Measurements from ENCODE around the gene PEDS1. TPM values are rescaled to one million over a fixed set of nuclear protein-coding genes. Genes with fewer than 3 reads are reported as not detected.

PEDS1 gene
- total RNA-seq, 1 experiment from 2014 or later: 53.8 TPM

GRCh38 chr20:50111120-50111828, 42.2 kb downstream of the PEDS1 start:
- Histone ChIP-seq H3K36me3 (ENCODE audit: low read depth, low read length) (peaks cover 19% of the 10 kb centered on the region), H4K20me1 (ENCODE audit: low read length) (peaks cover 48% of the 10 kb centered on the region), H3F3A (ENCODE audit: low read length, unreplicated experiment) (peaks cover 12% of the 10 kb centered on the region), H3K79me2 (ENCODE audit: low read length) (peaks cover 88% of the 10 kb centered on the region), H3K9me2 (replicated peaks; ENCODE audit: low read length) (no peaks in the 10 kb centered on the region), H3K4me1 (ENCODE audit: insufficient read depth, low read length) (peaks cover 54% of the 10 kb centered on the region), H2AFZ (ENCODE audit: low read length) (no peak overlapping the region), H3K9me3 (ENCODE audit: low read length) (no peaks in the 10 kb centered on the region), H3K27ac (ENCODE audit: low read length) (peak overlapping the region; percentile 67), H3K4me2 (ENCODE audit: low read length) (peak overlapping the region; percentile 84), H3K4me3 (ENCODE audit: low read length) (peak overlapping the region; percentile 90), H3K9ac (ENCODE audit: low read length) (peak overlapping the region; percentile 91), H3K27me3 (ENCODE audit: low read length) (no peaks in the 10 kb centered on the region)
- CTCF ChIA-PET: no interaction called here
- intact Hi-C loops (cut with micrococcal nuclease): loop anchor here (10.0 kb wide), 1 partner anchor 624 kb away; the partner anchor contains the start of gene PARD6B
- BruUV-seq (replicated peaks): no TSS peak
- DNase-seq (peak; percentile 84), ATAC-seq (peak; percentile 43)
- TF ChIP-seq, protein P1, sequence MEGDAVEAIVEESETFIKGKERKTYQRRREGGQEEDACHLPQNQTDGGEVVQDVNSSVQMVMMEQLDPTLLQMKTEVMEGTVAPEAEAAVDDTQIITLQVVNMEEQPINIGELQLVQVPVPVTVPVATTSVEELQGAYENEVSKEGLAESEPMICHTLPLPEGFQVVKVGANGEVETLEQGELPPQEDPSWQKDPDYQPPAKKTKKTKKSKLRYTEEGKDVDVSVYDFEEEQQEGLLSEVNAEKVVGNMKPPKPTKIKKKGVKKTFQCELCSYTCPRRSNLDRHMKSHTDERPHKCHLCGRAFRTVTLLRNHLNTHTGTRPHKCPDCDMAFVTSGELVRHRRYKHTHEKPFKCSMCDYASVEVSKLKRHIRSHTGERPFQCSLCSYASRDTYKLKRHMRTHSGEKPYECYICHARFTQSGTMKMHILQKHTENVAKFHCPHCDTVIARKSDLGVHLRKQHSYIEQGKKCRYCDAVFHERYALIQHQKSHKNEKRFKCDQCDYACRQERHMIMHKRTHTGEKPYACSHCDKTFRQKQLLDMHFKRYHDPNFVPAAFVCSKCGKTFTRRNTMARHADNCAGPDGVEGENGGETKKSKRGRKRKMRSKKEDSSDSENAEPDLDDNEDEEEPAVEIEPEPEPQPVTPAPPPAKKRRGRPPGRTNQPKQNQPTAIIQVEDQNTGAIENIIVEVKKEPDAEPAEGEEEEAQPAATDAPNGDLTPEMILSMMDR (conservative IDR thresholded peaks at IDR 0.05; ENCODE audit: low read depth, low read length): no peak
- POLR2A ChIA-PET (ENCODE audit: unreplicated experiment): interaction anchor here (0.7 kb wide), 1 partner anchor 651 kb away, joined by 5 read pairs; no protein-coding TSS in a partner anchor

- Histone ChIP-seq H3K4me2 (ENCODE audit: low read length) (peak overlapping the region; percentile 84), H3K79me2 (ENCODE audit: low read length) (peaks cover 95% of the 10 kb centered on the region), H3K36me3 (ENCODE audit: low read depth, low read length) (peaks cover 19% of the 10 kb centered on the region), H3K27me3 (ENCODE audit: low read length) (no peaks in the 10 kb centered on the region), H3K4me1 (ENCODE audit: insufficient read depth, low read length) (peaks cover 49% of the 10 kb centered on the region), H3K27ac (ENCODE audit: low read length) (peak overlapping the region; percentile 67), H3K9me3 (ENCODE audit: low read length) (no peaks in the 10 kb centered on the region), H3F3A (ENCODE audit: low read length, unreplicated experiment) (peaks cover 12% of the 10 kb centered on the region), H2AFZ (ENCODE audit: low read length) (no peak overlapping the region), H3K9ac (ENCODE audit: low read length) (peak overlapping the region; percentile 91), H4K20me1 (ENCODE audit: low read length) (peaks cover 53% of the 10 kb centered on the region), H3K9me2 (replicated peaks; ENCODE audit: low read length) (no peaks in the 10 kb centered on the region), H3K4me3 (ENCODE audit: low read length) (peak overlapping the region; percentile 90)
- TF ChIP-seq, protein P1 (conservative IDR thresholded peaks at IDR 0.05; ENCODE audit: low read depth, low read length): no peak
- no peak for TF ChIP-seq EZH2 (IDR thresholded peaks at IDR 0.05; ENCODE audit: low read length, unreplicated experiment)
- ATAC-seq (peak; percentile 47), DNase-seq (peak; percentile 91)
- intact Hi-C loops (cut with micrococcal nuclease): loop anchor here (10.0 kb wide), 1 partner anchor 624 kb away; the partner anchor contains the start of gene PARD6B
- BruUV-seq (replicated peaks): no TSS peak
- CTCF ChIA-PET: no interaction called here
- POLR2A ChIA-PET (ENCODE audit: unreplicated experiment): no interaction called here
These were observed 43.1 kb downstream of the PEDS1 start for GRCh38 chr20:50110141-50111047.
